HepG2 (cell line): ENCODE measurements around the gene DLG2.

Experiments
- HMG20B ChIP-seq: conservative IDR thresholded peaks from 2 replicates; pipeline ENCODE4 v1.6.1; 2016; ENCODE audit warnings: missing genetic modification reagents, missing compliant biosample characterization
- RNF2 ChIP-seq: fragments of 450-650 bp; conservative IDR thresholded peaks from 2 replicates; pipeline ENCODE4 v1.6.1; 2016; ENCODE audit warnings: low read depth
- STAG1 ChIP-seq: sonication (generic); formaldehyde crosslinking; IDR thresholded peaks from 2 replicates; pipeline ENCODE4 v1.4.0; 2020; ENCODE audit warnings: missing genetic modification reagents
- ZKSCAN1 ChIP-seq: fragments of 150-350 bp; IDR thresholded peaks from 2 replicates; pipeline ENCODE4 v1.6.1; 2014; ENCODE audit warnings: low read length
- ZMYM3 ChIP-seq: sonication (generic); formaldehyde crosslinking; IDR thresholded peaks from 2 replicates; pipeline ENCODE4 v1.5.1; 2020; ENCODE audit warnings: mild to moderate bottlenecking, missing genetic modification reagents
- ZNF24 ChIP-seq: fragments of 450-650 bp; IDR thresholded peaks from 2 replicates; pipeline ENCODE4 v1.6.1; 2017; ENCODE audit warnings: antibody characterized with exemption, mild to moderate bottlenecking
- ZNF615 ChIP-seq: sonication (generic); formaldehyde crosslinking; IDR thresholded peaks from 2 replicates; pipeline ENCODE4 v1.5.0; 2020; ENCODE audit warnings: mild to moderate bottlenecking, missing genetic modification reagents, borderline replicate concordance
- TF ChIP-seq, protein P1 (sequence below): sonication (generic); formaldehyde crosslinking; IDR thresholded peaks from 2 replicates; pipeline ENCODE4 v1.8.0; 2022; ENCODE audit warnings: low read depth, missing genetic modification reagents
- TF ChIP-seq, protein P2 (sequence below): sonication (generic); formaldehyde crosslinking; conservative IDR thresholded peaks from 2 replicates; pipeline ENCODE4 v1.4.0; 2020; ENCODE audit warnings: missing genetic modification reagents
- TF ChIP-seq, protein P3 (sequence below): sonication (generic); formaldehyde crosslinking; IDR thresholded peaks from 2 replicates; pipeline ENCODE4 v1.5.0; 2020; ENCODE audit warnings: mild to moderate bottlenecking, missing genetic modification reagents, moderate library complexity
- TF ChIP-seq, protein P4 (sequence below): sonication (generic); formaldehyde crosslinking; IDR thresholded peaks from 2 replicates; pipeline ENCODE4 v1.4.0; 2020; ENCODE audit warnings: missing genetic modification reagents
- TF ChIP-seq, protein P5 (sequence below): sonication (generic); formaldehyde crosslinking; IDR thresholded peaks from 2 replicates; pipeline ENCODE4 v1.4.0; 2020; ENCODE audit warnings: missing genetic modification reagents, mild to moderate bottlenecking, borderline replicate concordance

DNA sequence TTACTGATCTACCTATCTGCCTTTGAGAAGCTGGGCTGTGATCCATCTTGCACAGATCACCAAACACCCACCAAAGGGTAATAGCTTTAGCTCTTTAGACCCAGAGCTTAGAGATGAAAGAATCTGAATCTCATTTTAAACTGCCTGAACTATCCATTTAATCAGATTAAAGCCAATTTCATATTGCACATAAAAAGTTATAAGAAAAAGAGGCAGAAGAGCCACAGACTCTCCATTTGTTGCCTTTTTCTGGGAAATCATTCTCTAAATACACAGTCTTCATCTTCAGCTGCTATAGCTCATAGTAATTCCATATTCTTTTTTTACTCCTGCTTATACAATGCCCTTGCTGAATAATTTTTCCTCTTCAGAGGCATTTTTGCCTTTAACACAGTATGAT lies 271.2 kb downstream of the DLG2 start:
- TF ChIP-seq, protein P1, sequence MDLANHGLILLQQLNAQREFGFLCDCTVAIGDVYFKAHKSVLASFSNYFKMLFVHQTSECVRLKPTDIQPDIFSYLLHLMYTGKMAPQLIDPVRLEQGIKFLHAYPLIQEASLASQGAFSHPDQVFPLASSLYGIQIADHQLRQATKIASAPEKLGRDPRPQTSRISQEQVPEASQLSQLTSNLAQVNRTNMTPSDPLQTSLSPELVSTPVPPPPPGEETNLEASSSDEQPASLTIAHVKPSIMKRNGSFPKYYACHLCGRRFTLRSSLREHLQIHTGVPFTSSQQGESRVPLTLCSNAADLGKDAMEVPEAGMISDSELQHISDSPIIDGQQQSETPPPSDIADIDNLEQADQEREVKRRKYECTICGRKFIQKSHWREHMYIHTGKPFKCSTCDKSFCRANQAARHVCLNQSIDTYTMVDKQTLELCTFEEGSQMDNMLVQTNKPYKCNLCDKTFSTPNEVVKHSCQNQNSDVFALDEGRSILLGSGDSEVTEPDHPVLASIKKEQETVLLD (CRISPR knock-in tag): no peak
- no peak for TF ChIP-seq ZNF24
- no peak for TF ChIP-seq ZNF615
- TF ChIP-seq HMG20B (CRISPR knock-in tag): no peak
- TF ChIP-seq, protein P2, sequence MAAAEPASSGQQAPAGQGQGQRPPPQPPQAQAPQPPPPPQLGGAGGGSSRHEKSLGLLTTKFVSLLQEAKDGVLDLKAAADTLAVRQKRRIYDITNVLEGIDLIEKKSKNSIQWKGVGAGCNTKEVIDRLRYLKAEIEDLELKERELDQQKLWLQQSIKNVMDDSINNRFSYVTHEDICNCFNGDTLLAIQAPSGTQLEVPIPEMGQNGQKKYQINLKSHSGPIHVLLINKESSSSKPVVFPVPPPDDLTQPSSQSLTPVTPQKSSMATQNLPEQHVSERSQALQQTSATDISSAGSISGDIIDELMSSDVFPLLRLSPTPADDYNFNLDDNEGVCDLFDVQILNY (CRISPR knock-in tag): no peak
- TF ChIP-seq, protein P3, sequence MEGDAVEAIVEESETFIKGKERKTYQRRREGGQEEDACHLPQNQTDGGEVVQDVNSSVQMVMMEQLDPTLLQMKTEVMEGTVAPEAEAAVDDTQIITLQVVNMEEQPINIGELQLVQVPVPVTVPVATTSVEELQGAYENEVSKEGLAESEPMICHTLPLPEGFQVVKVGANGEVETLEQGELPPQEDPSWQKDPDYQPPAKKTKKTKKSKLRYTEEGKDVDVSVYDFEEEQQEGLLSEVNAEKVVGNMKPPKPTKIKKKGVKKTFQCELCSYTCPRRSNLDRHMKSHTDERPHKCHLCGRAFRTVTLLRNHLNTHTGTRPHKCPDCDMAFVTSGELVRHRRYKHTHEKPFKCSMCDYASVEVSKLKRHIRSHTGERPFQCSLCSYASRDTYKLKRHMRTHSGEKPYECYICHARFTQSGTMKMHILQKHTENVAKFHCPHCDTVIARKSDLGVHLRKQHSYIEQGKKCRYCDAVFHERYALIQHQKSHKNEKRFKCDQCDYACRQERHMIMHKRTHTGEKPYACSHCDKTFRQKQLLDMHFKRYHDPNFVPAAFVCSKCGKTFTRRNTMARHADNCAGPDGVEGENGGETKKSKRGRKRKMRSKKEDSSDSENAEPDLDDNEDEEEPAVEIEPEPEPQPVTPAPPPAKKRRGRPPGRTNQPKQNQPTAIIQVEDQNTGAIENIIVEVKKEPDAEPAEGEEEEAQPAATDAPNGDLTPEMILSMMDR (CRISPR knock-in tag): no peak
- TF ChIP-seq RNF2: no peak
- no peak for TF ChIP-seq ZMYM3 (CRISPR knock-in tag)
- TF ChIP-seq STAG1 (CRISPR knock-in tag): no peak
- TF ChIP-seq, protein P4, sequence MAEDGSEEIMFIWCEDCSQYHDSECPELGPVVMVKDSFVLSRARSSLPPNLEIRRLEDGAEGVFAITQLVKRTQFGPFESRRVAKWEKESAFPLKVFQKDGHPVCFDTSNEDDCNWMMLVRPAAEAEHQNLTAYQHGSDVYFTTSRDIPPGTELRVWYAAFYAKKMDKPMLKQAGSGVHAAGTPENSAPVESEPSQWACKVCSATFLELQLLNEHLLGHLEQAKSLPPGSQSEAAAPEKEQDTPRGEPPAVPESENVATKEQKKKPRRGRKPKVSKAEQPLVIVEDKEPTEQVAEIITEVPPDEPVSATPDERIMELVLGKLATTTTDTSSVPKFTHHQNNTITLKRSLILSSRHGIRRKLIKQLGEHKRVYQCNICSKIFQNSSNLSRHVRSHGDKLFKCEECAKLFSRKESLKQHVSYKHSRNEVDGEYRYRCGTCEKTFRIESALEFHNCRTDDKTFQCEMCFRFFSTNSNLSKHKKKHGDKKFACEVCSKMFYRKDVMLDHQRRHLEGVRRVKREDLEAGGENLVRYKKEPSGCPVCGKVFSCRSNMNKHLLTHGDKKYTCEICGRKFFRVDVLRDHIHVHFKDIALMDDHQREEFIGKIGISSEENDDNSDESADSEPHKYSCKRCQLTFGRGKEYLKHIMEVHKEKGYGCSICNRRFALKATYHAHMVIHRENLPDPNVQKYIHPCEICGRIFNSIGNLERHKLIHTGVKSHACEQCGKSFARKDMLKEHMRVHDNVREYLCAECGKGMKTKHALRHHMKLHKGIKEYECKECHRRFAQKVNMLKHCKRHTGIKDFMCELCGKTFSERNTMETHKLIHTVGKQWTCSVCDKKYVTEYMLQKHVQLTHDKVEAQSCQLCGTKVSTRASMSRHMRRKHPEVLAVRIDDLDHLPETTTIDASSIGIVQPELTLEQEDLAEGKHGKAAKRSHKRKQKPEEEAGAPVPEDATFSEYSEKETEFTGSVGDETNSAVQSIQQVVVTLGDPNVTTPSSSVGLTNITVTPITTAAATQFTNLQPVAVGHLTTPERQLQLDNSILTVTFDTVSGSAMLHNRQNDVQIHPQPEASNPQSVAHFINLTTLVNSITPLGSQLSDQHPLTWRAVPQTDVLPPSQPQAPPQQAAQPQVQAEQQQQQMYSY: no peak
- no peak for TF ChIP-seq ZKSCAN1
- TF ChIP-seq, protein P5, sequence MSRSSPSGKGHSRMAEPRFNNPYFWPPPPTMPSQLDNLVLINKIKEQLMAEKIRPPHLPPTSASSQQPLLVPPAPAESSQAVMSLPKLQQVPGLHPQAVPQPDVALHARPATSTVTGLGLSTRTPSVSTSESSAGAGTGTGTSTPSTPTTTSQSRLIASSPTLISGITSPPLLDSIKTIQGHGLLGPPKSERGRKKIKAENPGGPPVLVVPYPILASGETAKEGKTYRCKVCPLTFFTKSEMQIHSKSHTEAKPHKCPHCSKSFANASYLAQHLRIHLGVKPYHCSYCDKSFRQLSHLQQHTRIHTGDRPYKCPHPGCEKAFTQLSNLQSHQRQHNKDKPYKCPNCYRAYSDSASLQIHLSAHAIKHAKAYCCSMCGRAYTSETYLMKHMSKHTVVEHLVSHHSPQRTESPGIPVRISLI (CRISPR knock-in tag): no peak
